HepG2 (cell line): ENCODE results near the gene EPB41L1. TPM values are rescaled to one million over a fixed set of nuclear protein-coding genes. Genes with fewer than 3 reads are reported as not detected.

ENCODE experiments used
- CHD2 ChIP-seq: IDR thresholded peaks from 2 replicates; pipeline ENCODE4 v1.6.1; 2011; ENCODE audit warnings: low read depth, low read length, improper control_type of control experiment
- FOXJ3 ChIP-seq: sonication (generic); formaldehyde crosslinking; IDR thresholded peaks from 2 replicates; pipeline ENCODE4 v1.4.0; 2020; ENCODE audit warnings: missing genetic modification reagents, mild to moderate bottlenecking, borderline replicate concordance
- HNF4A ChIP-seq: sonication (generic); formaldehyde crosslinking; IDR thresholded peaks from 2 replicates; pipeline ENCODE4 v1.4.0; 2020; ENCODE audit warnings: missing genetic modification reagents
- HNRNPLL ChIP-seq: fragments of 200-400 bp; formaldehyde crosslinking; IDR thresholded peaks from 2 replicates; pipeline ENCODE4 v1.6.1; 2017; ENCODE audit warnings: mild to moderate bottlenecking, low read depth, low read length; ENCODE audit not compliant: poor library complexity, severe bottlenecking
- MAF1 ChIP-seq: sonication (generic); formaldehyde crosslinking; IDR thresholded peaks from 2 replicates; pipeline ENCODE4 v1.5.0; 2020; ENCODE audit warnings: missing genetic modification reagents, borderline replicate concordance
- MIER3 ChIP-seq: IDR thresholded peaks from 2 replicates; pipeline ENCODE4 v1.6.1; 2016; ENCODE audit warnings: missing compliant biosample characterization, borderline replicate concordance
- PHF8 ChIP-seq: sonication (generic); formaldehyde crosslinking; IDR thresholded peaks from 2 replicates; pipeline ENCODE4 v1.5.0; 2020; ENCODE audit warnings: missing genetic modification reagents
- RERE ChIP-seq: IDR thresholded peaks from 2 replicates; pipeline ENCODE4 v1.6.1; 2016; ENCODE audit warnings: low read depth, missing genetic modification reagents, missing compliant biosample characterization
- THYN1 ChIP-seq: sonication (generic); formaldehyde crosslinking; IDR thresholded peaks from 2 replicates; pipeline ENCODE4 v1.8.1; 2023; ENCODE audit warnings: low read depth, mild to moderate bottlenecking, moderate library complexity, missing genetic modification reagents, borderline replicate concordance
- ZMYM2 ChIP-seq: sonication (generic); formaldehyde crosslinking; IDR thresholded peaks from 2 replicates; pipeline ENCODE4 v1.8.0; 2022; ENCODE audit warnings: mild to moderate bottlenecking, missing genetic modification reagents
- ZNF138 ChIP-seq: sonication (generic); formaldehyde crosslinking; IDR thresholded peaks from 2 replicates; pipeline ENCODE4 v1.5.0; 2020; ENCODE audit warnings: mild to moderate bottlenecking, low read depth, missing genetic modification reagents
- ZNF414 ChIP-seq: sonication (generic); formaldehyde crosslinking; IDR thresholded peaks from 2 replicates; pipeline ENCODE4 v1.5.0; 2020; ENCODE audit warnings: missing genetic modification reagents
- ZNF576 ChIP-seq: sonication (generic); formaldehyde crosslinking; IDR thresholded peaks from 2 replicates; pipeline ENCODE4 v1.4.0; 2020; ENCODE audit warnings: mild to moderate bottlenecking, missing genetic modification reagents
- ZNF589 ChIP-seq: sonication (generic); formaldehyde crosslinking; conservative IDR thresholded peaks from 2 replicates; pipeline ENCODE4 v1.8.0; 2022; ENCODE audit warnings: mild to moderate bottlenecking, moderate library complexity, missing genetic modification reagents
- ZNF615 ChIP-seq: sonication (generic); formaldehyde crosslinking; IDR thresholded peaks from 2 replicates; pipeline ENCODE4 v1.5.0; 2020; ENCODE audit warnings: mild to moderate bottlenecking, missing genetic modification reagents, borderline replicate concordance
- ZNF710 ChIP-seq: sonication (generic); formaldehyde crosslinking; IDR thresholded peaks from 2 replicates; pipeline ENCODE4 v1.5.0; 2020; ENCODE audit warnings: mild to moderate bottlenecking, missing genetic modification reagents, borderline replicate concordance
- ZNF746 ChIP-seq: sonication (generic); formaldehyde crosslinking; IDR thresholded peaks from 2 replicates; pipeline ENCODE4 v1.8.0; 2022; ENCODE audit warnings: mild to moderate bottlenecking, missing genetic modification reagents
- ZNF770 ChIP-seq: sonication (generic); formaldehyde crosslinking; IDR thresholded peaks from 2 replicates; pipeline ENCODE4 v1.5.0; 2020; ENCODE audit warnings: mild to moderate bottlenecking, missing genetic modification reagents
- polyA plus RNA-seq, 8 experiments: library from polyadenylated mRNA; depleted of rRNA in 3 of 8; stranded (reverse) in 7 of 8; unstranded in 1 of 8; fragments of >200 nt; fragmentation: Illumina TruSeq in 4 of 8; extraction: Trizol in 4 of 8; gene quantifications; 2 replicates each; pipeline versions ENCODE4 v1.2.1 to v1.2.3, GENCODE V29; 2011 to 2016; ENCODE audit warnings: low read depth in 4 of 8, missing spikeins in 1 of 8, mixed read lengths in 1 of 8; ENCODE audit not compliant: insufficient read depth in 1 of 8
- total RNA-seq, 5 experiments: library from RNA; depleted of rRNA; stranded (reverse); fragments of >200 nt; fragmentation: Illumina TruSeq; extraction: Trizol; gene quantifications; 2 replicates each; pipeline ENCODE4 v1.2.3, GENCODE V29; 2016; ENCODE audit warnings: low read depth in 1 of 5

The EPB41L1 gene
- total and polyA plus RNA-seq, 2 of the 13 experiments (the other 11 are each of a cell fraction or from before 2014, with no cell fraction given), result 16.7 to 39.0 TPM

GRCh38 chr20:36150847-36151539 lies 3.5 kb upstream of the EPB41L1 start (continued):
- TF ChIP-seq ZNF138 (CRISPR knock-in tag), result no peak
- no peak; the same call in 1 of the 2 replicates for TF ChIP-seq FOXJ3
- TF ChIP-seq ZNF576 (CRISPR knock-in tag), result no peak
- TF ChIP-seq PHF8 (CRISPR knock-in tag), result no peak
- TF ChIP-seq HNF4A (CRISPR knock-in tag), result peak; percentile 88
- TF ChIP-seq ZNF589, result no peak
- peak; percentile 65 for TF ChIP-seq RERE
- no peak; the same call in 1 of the 2 replicates for TF ChIP-seq MIER3
- TF ChIP-seq THYN1 (CRISPR knock-in tag), result no peak
- no peak for TF ChIP-seq HNRNPLL
- peak; percentile 64 for TF ChIP-seq ZMYM2 (CRISPR knock-in tag)
- TF ChIP-seq CHD2, result no peak
- TF ChIP-seq MAF1 (CRISPR knock-in tag), result no peak
- no peak for TF ChIP-seq ZNF770 (CRISPR knock-in tag)
- TF ChIP-seq ZNF615 (CRISPR knock-in tag), result 0 out of 2 replicates have a peak, but pooled peaks have one; percentile 52
- no peak; the same call in 1 of the 2 replicates for TF ChIP-seq ZNF414 (CRISPR knock-in tag)
- TF ChIP-seq ZNF746 (CRISPR knock-in tag), result peak; percentile 64; the same call in 1 of the 2 replicates
- peak; percentile 80; the same call in 1 of the 2 replicates for TF ChIP-seq ZNF710
